ENCODE data around the gene PLPP6.

DNA sequence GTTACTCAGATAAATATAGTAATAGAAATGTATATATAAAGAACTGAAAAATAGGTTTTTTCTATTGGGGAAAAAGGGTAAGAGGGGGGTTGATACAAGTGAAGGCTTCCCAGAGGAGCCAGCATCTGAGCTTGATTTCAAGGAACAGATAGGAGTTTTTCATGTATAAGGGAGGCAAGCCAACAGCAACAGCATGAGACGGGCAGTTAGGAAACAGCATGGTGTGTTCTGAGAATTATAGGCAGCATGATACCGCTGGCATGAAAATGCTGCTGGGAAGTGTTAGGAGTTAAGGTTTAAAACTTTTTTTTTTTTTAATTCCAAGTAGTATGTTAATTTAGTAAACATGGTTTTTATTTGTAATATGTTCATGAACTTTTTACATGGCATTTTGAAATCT lies 26.9 kb downstream of the PLPP6 start:
- TF ChIP-seq POLR2AphosphoS5 (IDR thresholded peaks at IDR 0.05; ENCODE audit: low read depth, low read length): no peak
- TF ChIP-seq POLR2A (IDR thresholded peaks at IDR 0.05; ENCODE audit: low read depth, low read length): no peak
- TF ChIP-seq TAF1 (IDR thresholded peaks at IDR 0.05; ENCODE audit: low read depth, low read length): no peak
- no peak for TF ChIP-seq SPI1 (IDR thresholded peaks at IDR 0.05; ENCODE audit: low read depth, low read length)
